ENCODE measurements around the gene KRTAP4-12. TPM values are rescaled to one million over a fixed set of nuclear protein-coding genes. Genes with fewer than 3 reads are reported as not detected.
"Not testable (repeated sequence)": the region's sequence is repeated elsewhere in the genome, so short reads cannot be mapped to it uniquely, and the experiment has no call there.

Gene KRTAP4-12
- total RNA-seq, 1 experiment from 2014 or later = not detected

DNA sequence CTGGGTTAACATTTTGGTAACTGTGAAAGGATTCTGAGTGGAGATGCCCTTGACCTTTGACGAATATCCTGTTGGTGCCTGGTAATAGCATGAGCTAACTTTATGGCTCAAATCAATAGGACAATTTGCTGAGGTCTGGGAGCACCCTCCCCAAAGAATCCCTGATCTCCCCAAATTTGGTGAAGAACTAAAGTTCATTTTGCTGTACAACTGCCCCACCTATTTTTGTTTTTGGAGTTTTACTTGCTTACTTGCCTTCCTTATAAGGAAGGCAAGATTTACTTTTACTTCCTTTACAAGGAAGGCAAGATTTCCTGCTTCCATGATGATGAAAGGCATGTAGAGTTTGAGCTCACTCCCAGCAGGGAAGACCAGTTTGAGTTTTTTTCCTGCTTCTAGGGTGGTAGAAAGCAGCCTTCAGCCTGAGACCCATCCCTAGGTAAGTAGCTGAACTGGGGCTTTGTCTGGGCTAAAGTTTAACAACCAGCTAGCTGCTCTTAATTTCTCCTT, 16.0 kb downstream of the KRTAP4-12 start:
- no TSS peak for BruUV-seq (replicated peaks)
- ATAC-seq (no peak), DNase-seq (ENCODE audit: low read depth, low spot score) (no peak)
- Histone ChIP-seq H4K20me1 (ENCODE audit: insufficient read depth) (no peaks in the 10 kb centered on the region), H3K4me3 (replicated peaks in 1 of 2; ENCODE audit: low read depth in 1 of 2, low read length in 2 of 2) (no peak overlapping the region), H3K4me1 (ENCODE audit: control insufficient read depth in 1 of 2, insufficient read depth in 2 of 2, low read length in 2 of 2) (peaks cover 13 to 36% of the 10 kb centered on the region in 2 experiments), H3K27me3 (ENCODE audit: insufficient read depth, low read length) (no peaks in the 10 kb centered on the region), H3K9me3 (ENCODE audit: control insufficient read depth in 1 of 2, insufficient read depth in 1 of 2, low read depth in 1 of 2, low read length in 2 of 2) (peaks cover 4 to 21% of the 10 kb centered on the region in 2 experiments; a peak in 3 of 4 replicates), H3K27ac (ENCODE audit: low read depth, low read length) (no peak overlapping the region), H3K4me2 (ENCODE audit: low read length) (no peak overlapping the region), H2AFZ (ENCODE audit: low read depth, low read length, poor library complexity, severe bottlenecking) (peak overlapping the region; percentile 22), H3K9ac (ENCODE audit: low read length) (no peak overlapping the region), H3K9me2 (ENCODE audit: insufficient read depth) (no peaks in the 10 kb centered on the region), H3K36me3 (ENCODE audit: control insufficient read depth in 1 of 2, insufficient read depth in 2 of 2, low read length in 2 of 2) (peaks cover 0 to 23% of the 10 kb centered on the region in 2 experiments; a peak in 2 of 4 replicates), H3K79me2 (ENCODE audit: insufficient read depth, low read length) (no peaks in the 10 kb centered on the region)
- ChIA-PET CTCF (no interaction called here), POLR2A (no interaction called here), RAD21 (ENCODE audit: low non-redundant PET in 1 of 2, low total read pairs in 2 of 2, uncharacterized antibody in 2 of 2, unreplicated experiment in 2 of 2) (no interaction called here)
- TF ChIP-seq EZH2phosphoT487 (IDR thresholded peaks at IDR 0.05; ENCODE audit: borderline replicate concordance) = no peak
- no peak for TF ChIP-seq RAD21 (IDR thresholded peaks at IDR 0.05; ENCODE audit: low read depth)
- TF ChIP-seq CEBPB (IDR thresholded peaks at IDR 0.05; ENCODE audit: low read depth) = no peak
- TF ChIP-seq SRF (IDR thresholded peaks at IDR 0.05; ENCODE audit: low read depth) = no peak
- no peak for TF ChIP-seq FOSL1 (IDR thresholded peaks at IDR 0.05; ENCODE audit: low read depth)
- no peak for TF ChIP-seq POLR2AphosphoS5 (IDR thresholded peaks at IDR 0.05; ENCODE audit: low read depth, low read length)
- intact Hi-C loops (cut with micrococcal nuclease) = no loop called here

DNA sequence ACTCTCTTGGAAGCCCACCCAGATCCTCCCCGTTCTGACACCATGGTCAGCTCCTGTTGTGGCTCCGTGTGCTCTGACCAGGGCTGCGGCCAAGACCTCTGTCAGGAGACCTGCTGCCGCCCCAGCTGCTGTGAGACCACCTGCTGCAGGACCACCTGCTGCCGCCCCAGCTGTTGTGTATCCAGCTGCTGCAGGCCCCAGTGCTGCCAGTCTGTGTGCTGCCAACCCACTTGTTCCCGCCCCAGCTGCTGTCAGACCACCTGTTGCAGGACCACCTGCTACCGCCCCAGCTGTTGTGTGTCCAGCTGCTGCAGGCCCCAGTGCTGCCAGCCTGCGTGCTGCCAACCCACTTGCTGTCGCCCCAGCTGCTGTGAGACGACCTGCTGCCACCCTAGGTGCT, 18.6 kb downstream of the KRTAP4-12 start, which contains the start of gene KRTAP4-9:
KRTAP4-9 (plus strand) TSS at position 43 of the 400 bp plus-strand sequence; CDS start at position 43, 0 bp downstream.
- H3K27me3 ChIP-seq (ENCODE audit: insufficient read depth, low read length); H3K9me3 ChIP-seq (ENCODE audit: control insufficient read depth in 1 of 2, insufficient read depth in 1 of 2, low read depth in 1 of 2, low read length in 2 of 2); RAD21 ChIA-PET (ENCODE audit: low non-redundant PET in 1 of 2, low total read pairs in 2 of 2, uncharacterized antibody in 2 of 2, unreplicated experiment in 2 of 2); H3K79me2 ChIP-seq (ENCODE audit: insufficient read depth, low read length); intact Hi-C loops (cut with micrococcal nuclease); H2AFZ ChIP-seq (ENCODE audit: low read depth, low read length, poor library complexity, severe bottlenecking); BruUV-seq (replicated peaks); ATAC-seq; H4K20me1 ChIP-seq (ENCODE audit: insufficient read depth); DNase-seq (ENCODE audit: low read depth, low spot score); POLR2A ChIA-PET; CTCF ChIA-PET; H3K9me2 ChIP-seq (ENCODE audit: insufficient read depth): not testable (repeated sequence)
- peak within 1 kb of the TSS; percentile 50 for H3K9ac ChIP-seq (ENCODE audit: low read length)
- H3K4me1 ChIP-seq (ENCODE audit: control insufficient read depth in 1 of 2, insufficient read depth in 2 of 2, low read length in 2 of 2) = peaks cover 13 to 47% of the 10 kb centered on the region in 2 experiments
- peak within 1 kb of the TSS; percentile 75 for H3K27ac ChIP-seq (ENCODE audit: low read depth, low read length)
- H3K4me2 ChIP-seq (ENCODE audit: low read length) = peak within 1 kb of the TSS; percentile 59
- H3K36me3 ChIP-seq (ENCODE audit: control insufficient read depth in 1 of 2, insufficient read depth in 2 of 2, low read length in 2 of 2) = peaks cover 0 to 16% of the 10 kb centered on the region in 2 experiments; a peak in 2 of 4 replicates
- peak within 1 kb of the TSS; percentile 28 to 44 for H3K4me3 ChIP-seq (replicated peaks in 1 of 2; ENCODE audit: low read depth in 1 of 2, low read length in 2 of 2)
- TF ChIP-seq, protein P1, sequence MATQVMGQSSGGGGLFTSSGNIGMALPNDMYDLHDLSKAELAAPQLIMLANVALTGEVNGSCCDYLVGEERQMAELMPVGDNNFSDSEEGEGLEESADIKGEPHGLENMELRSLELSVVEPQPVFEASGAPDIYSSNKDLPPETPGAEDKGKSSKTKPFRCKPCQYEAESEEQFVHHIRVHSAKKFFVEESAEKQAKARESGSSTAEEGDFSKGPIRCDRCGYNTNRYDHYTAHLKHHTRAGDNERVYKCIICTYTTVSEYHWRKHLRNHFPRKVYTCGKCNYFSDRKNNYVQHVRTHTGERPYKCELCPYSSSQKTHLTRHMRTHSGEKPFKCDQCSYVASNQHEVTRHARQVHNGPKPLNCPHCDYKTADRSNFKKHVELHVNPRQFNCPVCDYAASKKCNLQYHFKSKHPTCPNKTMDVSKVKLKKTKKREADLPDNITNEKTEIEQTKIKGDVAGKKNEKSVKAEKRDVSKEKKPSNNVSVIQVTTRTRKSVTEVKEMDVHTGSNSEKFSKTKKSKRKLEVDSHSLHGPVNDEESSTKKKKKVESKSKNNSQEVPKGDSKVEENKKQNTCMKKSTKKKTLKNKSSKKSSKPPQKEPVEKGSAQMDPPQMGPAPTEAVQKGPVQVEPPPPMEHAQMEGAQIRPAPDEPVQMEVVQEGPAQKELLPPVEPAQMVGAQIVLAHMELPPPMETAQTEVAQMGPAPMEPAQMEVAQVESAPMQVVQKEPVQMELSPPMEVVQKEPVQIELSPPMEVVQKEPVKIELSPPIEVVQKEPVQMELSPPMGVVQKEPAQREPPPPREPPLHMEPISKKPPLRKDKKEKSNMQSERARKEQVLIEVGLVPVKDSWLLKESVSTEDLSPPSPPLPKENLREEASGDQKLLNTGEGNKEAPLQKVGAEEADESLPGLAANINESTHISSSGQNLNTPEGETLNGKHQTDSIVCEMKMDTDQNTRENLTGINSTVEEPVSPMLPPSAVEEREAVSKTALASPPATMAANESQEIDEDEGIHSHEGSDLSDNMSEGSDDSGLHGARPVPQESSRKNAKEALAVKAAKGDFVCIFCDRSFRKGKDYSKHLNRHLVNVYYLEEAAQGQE (IDR thresholded peaks at IDR 0.05; ENCODE audit: low read depth) = 0 out of 2 replicates have a peak, but pooled peaks have one; percentile 3
